Retinal pigment epithelial cell (primary cell): Measurements from ENCODE around the gene EHBP1L1.

Source experiments
- DNase-seq: peaks from one replicate; pipeline ENCODE4 v3.0.0-alpha.2; 2010; ENCODE audit warnings: low read depth
- H3K4me3 ChIP-seq: 2 replicates; pipeline ENCODE4 v1.5.1; 2011; ENCODE audit warnings: mild to moderate bottlenecking, low read length, control low read depth, moderate library complexity
- TF ChIP-seq, protein P1 (sequence below): conservative IDR thresholded peaks from 2 replicates; pipeline ENCODE4 v1.5.1; 2011; ENCODE audit warnings: low read depth, low read length, control low read depth, inconsistent platforms

EHBP1L1 gene

GRCh38 chr11:65535102-65535501, 40.8 kb upstream of the EHBP1L1 start:
- no peak overlapping the region for H3K4me3 ChIP-seq
- TF ChIP-seq, protein P1, sequence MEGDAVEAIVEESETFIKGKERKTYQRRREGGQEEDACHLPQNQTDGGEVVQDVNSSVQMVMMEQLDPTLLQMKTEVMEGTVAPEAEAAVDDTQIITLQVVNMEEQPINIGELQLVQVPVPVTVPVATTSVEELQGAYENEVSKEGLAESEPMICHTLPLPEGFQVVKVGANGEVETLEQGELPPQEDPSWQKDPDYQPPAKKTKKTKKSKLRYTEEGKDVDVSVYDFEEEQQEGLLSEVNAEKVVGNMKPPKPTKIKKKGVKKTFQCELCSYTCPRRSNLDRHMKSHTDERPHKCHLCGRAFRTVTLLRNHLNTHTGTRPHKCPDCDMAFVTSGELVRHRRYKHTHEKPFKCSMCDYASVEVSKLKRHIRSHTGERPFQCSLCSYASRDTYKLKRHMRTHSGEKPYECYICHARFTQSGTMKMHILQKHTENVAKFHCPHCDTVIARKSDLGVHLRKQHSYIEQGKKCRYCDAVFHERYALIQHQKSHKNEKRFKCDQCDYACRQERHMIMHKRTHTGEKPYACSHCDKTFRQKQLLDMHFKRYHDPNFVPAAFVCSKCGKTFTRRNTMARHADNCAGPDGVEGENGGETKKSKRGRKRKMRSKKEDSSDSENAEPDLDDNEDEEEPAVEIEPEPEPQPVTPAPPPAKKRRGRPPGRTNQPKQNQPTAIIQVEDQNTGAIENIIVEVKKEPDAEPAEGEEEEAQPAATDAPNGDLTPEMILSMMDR = no peak
- DNase-seq = no peak

DNA sequence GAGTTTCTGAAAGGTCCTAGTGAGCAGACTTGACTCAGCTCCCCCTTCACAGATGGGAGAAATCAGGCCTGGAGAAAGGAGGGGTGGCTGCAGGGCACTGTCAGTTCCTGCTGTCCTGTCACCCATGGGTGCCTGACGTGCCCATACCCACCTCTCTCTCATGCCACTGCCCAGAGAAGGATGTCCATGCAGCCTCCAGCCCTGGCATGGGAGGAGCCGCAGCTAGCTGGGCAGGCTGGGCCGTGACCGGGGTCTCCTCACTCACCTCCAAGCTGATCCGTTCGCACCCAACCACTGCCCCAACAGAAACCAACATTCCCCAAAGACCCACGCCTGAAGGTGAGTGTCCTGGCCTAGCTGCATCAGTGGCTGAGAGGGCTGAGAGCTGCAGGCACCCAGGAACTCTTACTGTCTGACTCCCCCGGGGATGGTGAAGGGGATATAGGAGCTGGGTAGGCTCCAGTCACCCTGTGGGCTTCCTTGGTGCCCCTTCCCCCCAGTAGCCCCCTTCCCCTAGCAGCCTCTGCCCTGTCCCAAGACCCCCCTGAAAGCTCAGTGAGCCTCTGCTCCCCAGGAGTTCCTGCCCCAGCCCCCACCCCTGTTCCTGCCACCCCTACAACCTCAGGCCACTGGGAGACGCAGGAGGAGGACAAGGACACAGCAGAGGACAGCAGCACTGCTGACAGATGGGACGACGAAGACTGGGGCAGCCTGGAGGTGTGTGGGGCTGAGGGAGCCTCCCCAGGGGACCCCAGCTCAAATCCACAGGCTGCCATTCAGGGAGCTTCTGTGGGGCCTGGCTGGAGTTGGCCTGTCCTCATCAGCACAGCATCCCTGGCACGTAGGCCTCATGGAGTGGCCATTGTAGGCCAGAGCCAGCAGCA, 39.2 kb upstream of the EHBP1L1 start:
- TF ChIP-seq, protein P1 = no peak
- H3K4me3 ChIP-seq = no peak overlapping the region
- DNase-seq = no peak

DNA sequence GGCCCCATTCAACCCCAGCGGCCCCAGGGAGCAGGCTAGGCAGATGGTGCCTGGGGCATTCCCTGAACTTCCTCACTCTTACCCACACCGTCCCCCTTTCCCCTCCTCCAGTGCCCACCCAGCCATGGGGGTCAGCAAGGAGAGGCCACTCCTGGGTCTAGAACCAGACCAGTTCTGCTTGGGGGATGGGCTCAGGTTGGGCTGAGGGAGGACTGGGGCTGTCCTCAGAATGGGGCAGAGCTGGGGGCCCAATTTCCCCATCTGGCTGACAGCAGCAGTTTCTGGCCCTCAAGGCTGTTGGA, 38.6 kb upstream of the EHBP1L1 start:
- TF ChIP-seq, protein P1 = no peak
- H3K4me3 ChIP-seq = no peak overlapping the region
- no peak for DNase-seq

DNA sequence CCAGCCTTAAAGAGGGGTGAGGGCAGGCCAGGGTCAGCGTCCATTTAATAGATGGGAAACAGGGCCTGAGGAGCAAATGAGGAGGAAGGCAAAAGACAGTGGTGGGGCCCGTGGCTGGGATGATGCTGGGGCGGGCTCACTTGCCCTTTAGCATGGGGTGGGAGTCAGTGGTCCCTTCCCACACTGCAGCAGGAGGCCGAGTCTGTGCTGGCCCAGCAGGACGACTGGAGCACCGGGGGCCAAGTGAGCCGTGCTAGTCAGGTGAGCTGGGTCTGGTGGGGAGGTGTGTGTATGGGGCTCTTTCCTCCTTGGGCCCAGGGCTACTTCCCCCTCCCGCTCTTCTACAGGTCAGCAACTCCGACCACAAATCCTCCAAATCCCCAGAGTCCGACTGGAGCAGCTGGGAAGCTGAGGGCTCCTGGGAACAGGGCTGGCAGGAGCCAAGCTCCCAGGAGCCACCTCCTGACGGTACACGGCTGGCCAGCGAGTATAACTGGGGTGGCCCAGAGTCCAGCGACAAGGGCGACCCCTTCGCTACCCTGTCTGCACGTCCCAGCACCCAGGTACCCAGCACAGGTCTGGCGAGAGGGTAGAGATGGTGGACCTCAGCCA, 38.1 kb upstream of the EHBP1L1 start:
- DNase-seq = no peak
- H3K4me3 ChIP-seq = no peak overlapping the region
- TF ChIP-seq, protein P1 = no peak

- no peak overlapping the region for H3K4me3 ChIP-seq
- DNase-seq = no peak
- TF ChIP-seq, protein P1 = no peak
These were observed 37.5 kb upstream of the EHBP1L1 start for GRCh38 chr11:65538232-65538914.

GRCh38 chr11:65538915-65539743, 36.7 kb upstream of the EHBP1L1 start:
- no peak overlapping the region for H3K4me3 ChIP-seq
- TF ChIP-seq, protein P1 = no peak
- DNase-seq = no peak
